Karpas-422 (cell line): ENCODE data around the gene TCF25. TPM values are rescaled to one million over a fixed set of nuclear protein-coding genes. Genes with fewer than 3 reads are reported as not detected.

Experiments
- DNase-seq: peaks from one replicate; pipeline ENCODE4 v3.0.0-alpha.2; 2015
- H2AFZ ChIP-seq: fragments of 200-600 bp; sonication (generic); 2 replicates; pipeline ENCODE4 v1.6.1; 2014; ENCODE audit warnings: antibody characterized with exemption, low read length, mixed read lengths
- H3K27ac ChIP-seq: fragments of 200-600 bp; sonication (generic); 2 replicates; pipeline ENCODE4 v1.5.1; 2014; ENCODE audit warnings: mild to moderate bottlenecking, low read length, moderate library complexity
- H3K27me3 ChIP-seq: fragments of 200-600 bp; sonication (generic); 2 replicates; pipeline ENCODE4 v1.6.1; 2014; ENCODE audit warnings: low read length, mixed read lengths
- H3K36me3 ChIP-seq: fragments of 200-600 bp; sonication (generic); 2 replicates; pipeline ENCODE4 v1.6.1; 2014; ENCODE audit warnings: low read length, mixed read lengths; ENCODE audit not compliant: insufficient read depth
- H3K4me1 ChIP-seq: fragments of 200-600 bp; sonication (generic); 2 replicates; pipeline ENCODE4 v1.6.1; 2014; ENCODE audit warnings: mild to moderate bottlenecking, low read length, mixed read lengths
- H3K4me2 ChIP-seq: fragments of 200-600 bp; sonication (generic); 2 replicates; pipeline ENCODE4 v1.6.1; 2014; ENCODE audit warnings: low read length, low read depth, mild to moderate bottlenecking; ENCODE audit not compliant: poor library complexity, severe bottlenecking
- H3K4me3 ChIP-seq: fragments of 200-600 bp; sonication (generic); 2 replicates; pipeline ENCODE4 v1.5.1; 2014; ENCODE audit warnings: mild to moderate bottlenecking, antibody characterized with exemption, low read length, mixed read lengths
- H3K79me2 ChIP-seq: fragments of 200-600 bp; sonication (generic); 2 replicates; pipeline ENCODE4 v1.6.1; 2014; ENCODE audit warnings: mild to moderate bottlenecking, low read length, mixed read lengths
- H3K9ac ChIP-seq: fragments of 200-600 bp; sonication (generic); 2 replicates; pipeline ENCODE4 v1.6.0; 2014; ENCODE audit warnings: low read length
- H3K9me2 ChIP-seq: fragments of 200-600 bp; sonication (generic), shearing (Covaris generic); replicated peaks from 2 replicates; pipeline ENCODE4 v1.6.0; 2014; ENCODE audit warnings: mild to moderate bottlenecking, low read length, moderate library complexity; ENCODE audit not compliant: insufficient read depth
- H3K9me3 ChIP-seq: fragments of 300-700, 200-600 bp; sonication (generic); 2 replicates; pipeline ENCODE4 v1.6.1; 2014; ENCODE audit warnings: low read length, mixed read lengths
- H4K20me1 ChIP-seq: fragments of 200-600 bp; sonication (generic); 2 replicates; pipeline ENCODE4 v1.6.1; 2014; ENCODE audit warnings: mild to moderate bottlenecking, antibody characterized with exemption, low read length, low read depth; ENCODE audit not compliant: insufficient read depth
- total RNA-seq: library from RNA; depleted of rRNA; stranded (reverse); fragments of >200 nt; shearing (Covaris generic); gene quantifications from 2 replicates; pipeline ENCODE4 v1.2.3, GENCODE V29; 2014; ENCODE audit warnings: low replicate concordance; rRNA removed

The TCF25 gene
- total RNA-seq, 1 experiment from 2014 or later, result 71.8 TPM

DNA sequence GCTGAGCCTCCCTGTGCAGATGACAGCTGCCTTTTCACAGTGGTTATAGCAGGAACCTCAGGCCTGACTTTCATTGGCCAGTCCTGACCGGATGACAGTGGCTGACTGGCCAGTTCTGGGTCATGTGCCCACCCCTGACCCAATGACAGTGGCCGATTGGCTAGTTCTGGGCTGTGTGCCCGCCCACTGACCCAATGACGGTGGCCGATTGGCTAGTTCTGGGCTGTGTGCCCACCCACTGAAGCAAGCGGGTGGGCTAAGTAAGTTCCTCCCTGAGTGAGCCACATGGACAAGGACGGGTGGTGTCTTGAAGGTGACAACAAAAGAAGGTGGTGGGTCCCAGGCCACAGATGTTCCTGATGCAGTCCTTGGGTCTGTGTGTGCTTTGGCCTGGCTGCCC is 84.7 kb downstream of the TCF25 start:
- H2AFZ ChIP-seq, result no peak overlapping the region
- peaks cover 46% of the 10 kb centered on the region for H3K36me3 ChIP-seq

DNA sequence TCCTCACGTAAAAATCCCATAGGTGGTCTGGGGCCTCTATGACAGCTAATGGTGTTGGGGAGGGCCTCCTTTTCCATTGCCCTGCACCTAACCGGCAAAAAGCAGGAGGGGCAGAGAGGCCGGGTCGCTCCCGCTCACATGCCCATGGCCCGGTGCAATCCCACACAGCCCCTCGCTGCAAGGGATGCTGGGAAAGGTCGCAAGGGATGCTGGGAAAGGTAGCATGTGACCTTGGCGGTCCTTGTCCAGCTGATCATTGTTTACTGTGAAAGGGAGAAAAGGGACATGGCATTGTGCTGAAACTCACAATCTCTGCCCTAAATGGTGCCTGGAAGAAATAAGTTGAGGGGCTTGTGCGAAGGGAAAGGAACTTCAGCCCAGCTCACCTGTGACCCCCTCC is 85.2 kb downstream of the TCF25 start:
- Histone ChIP-seq H3K9me2 (no peaks in the 10 kb centered on the region), H3K36me3 (peaks cover 46% of the 10 kb centered on the region), H3K4me3 (no peak overlapping the region), H3K27ac (peak overlapping the region; percentile 95; the same call in 1 of the 2 replicates), H3K9ac (no peak overlapping the region), H3K4me2 (no peak overlapping the region), H3K79me2 (peaks cover 35% of the 10 kb centered on the region), H3K4me1 (peaks cover 41% of the 10 kb centered on the region), H3K9me3 (no peaks in the 10 kb centered on the region), H4K20me1 (peaks cover 32% of the 10 kb centered on the region; the same call in 1 of the 2 replicates), H2AFZ (no peak overlapping the region), H3K27me3 (no peaks in the 10 kb centered on the region)
- no peak for DNase-seq

More for the DNA sequence above, 84.7 kb downstream of the TCF25 start:
- Histone ChIP-seq H3K9me2 (no peaks in the 10 kb centered on the region), H4K20me1 (peaks cover 31% of the 10 kb centered on the region; the same call in 1 of the 2 replicates), H3K9ac (no peak overlapping the region), H3K79me2 (peaks cover 40% of the 10 kb centered on the region), H3K9me3 (no peaks in the 10 kb centered on the region), H3K4me1 (peaks cover 47% of the 10 kb centered on the region), H3K4me3 (no peak overlapping the region), H3K27me3 (no peaks in the 10 kb centered on the region), H3K4me2 (no peak overlapping the region), H3K27ac (peak overlapping the region; percentile 95)
- DNase-seq, result peak; percentile 82

- DNase-seq, result no peak
- Histone ChIP-seq H3K4me1 (peaks cover 18% of the 10 kb centered on the region), H3K4me2 (no peak overlapping the region), H3K4me3 (no peak overlapping the region), H3K79me2 (peaks cover 22% of the 10 kb centered on the region), H3K27ac (no peak overlapping the region), H2AFZ (no peak overlapping the region), H3K9me2 (no peaks in the 10 kb centered on the region), H3K27me3 (no peaks in the 10 kb centered on the region), H3K9ac (no peak overlapping the region), H3K36me3 (peaks cover 39% of the 10 kb centered on the region), H3K9me3 (no peaks in the 10 kb centered on the region), H4K20me1 (peaks cover 32% of the 10 kb centered on the region; the same call in 1 of the 2 replicates)
These were observed 87.6 kb downstream of the TCF25 start for GRCh38 chr16:89960966-89961365.

Other genes with a start within 250 kb of the TCF25 start
- 35.3 and 52.4 TPM in 2 replicates for gene CHMP1A, start 215.9 kb upstream of the TCF25 start, total RNA-seq
- 5.1 and 5.3 TPM in 2 replicates for gene SPATA33, start 215.8 kb upstream of the TCF25 start, total RNA-seq
- 25.6 and 61.6 TPM in 2 replicates for gene CDK10, start 186.9 kb upstream of the TCF25 start, total RNA-seq
- gene SPATA2L, start 171.9 kb upstream of the TCF25 start, total RNA-seq, result 4.7 and 14.8 TPM in 2 replicates
- 4.8 and 5.6 TPM in 2 replicates for gene VPS9D1, start 152.7 kb upstream of the TCF25 start, total RNA-seq
- 21.8 and 41.5 TPM in 2 replicates for gene ZNF276, start 152.1 kb upstream of the TCF25 start, total RNA-seq
- 49.3 and 57.3 TPM in 2 replicates for gene FANCA, start 56.9 kb upstream of the TCF25 start, total RNA-seq
- 1.0 TPM in 2 replicates for gene SPIRE2, start 45.1 kb upstream of the TCF25 start, total RNA-seq
- 3.2 and 4.8 TPM in 2 replicates for gene MC1R, start 45.3 kb downstream of the TCF25 start, total RNA-seq
- 210 and 405 TPM in 2 replicates for gene TUBB3, start 49.8 kb downstream of the TCF25 start, total RNA-seq
- gene DEF8, start 75.2 kb downstream of the TCF25 start, total RNA-seq, result 125 and 219 TPM in 2 replicates
- gene DBNDD1, start 145.9 kb downstream of the TCF25 start, total RNA-seq, result 0.43 TPM in 1 of 2 replicates, not detected in the other
- not detected in 2 replicates for gene PRDM7, start 203.7 kb downstream of the TCF25 start, total RNA-seq